Activated CD4-positive, alpha-beta T cell treated with anti-CD3 and anti-CD28 coated beads, Interleukin-2, amount 10 ng/mL, durations not matched to agents 7 days and 5 days (primary cell): ENCODE measurements around the gene TCFL5. TPM values are rescaled to one million over a fixed set of nuclear protein-coding genes. Genes with fewer than 3 reads are reported as not detected.

ENCODE experiments used
- CTCF ChIA-PET: fragments of 350-600 bp; sonication (Branson Sonifier 250); formaldehyde crosslinking; loops from one replicate; lab custom pipeline; 2021; ENCODE audit warnings: antibody characterized with exemption; lab: Charles Lee
- POLR2A ChIA-PET: fragments of 350-600 bp; sonication (Branson Sonifier 250); formaldehyde crosslinking; loops from one replicate; lab custom pipeline; 2021; ENCODE audit warnings: antibody characterized with exemption; lab: Charles Lee
- DNase-seq: peaks from one replicate; pipeline ENCODE4 v3.0.0-alpha.2; 2020
- H3K27ac Mint-ChIP-seq: one replicate; pipeline ENCODE4 v1.8.0; 2021; ENCODE audit warnings: mild to moderate bottlenecking, moderate library complexity, mixed read lengths
- H3K27me3 Mint-ChIP-seq: one replicate; pipeline ENCODE4 v1.8.0; 2021; ENCODE audit warnings: mixed read lengths
- H3K36me3 Mint-ChIP-seq: one replicate; pipeline ENCODE4 v1.8.0; 2021; ENCODE audit warnings: low read depth, mixed read lengths
- H3K4me1 Mint-ChIP-seq: one replicate; pipeline ENCODE4 v1.8.0; 2021; ENCODE audit warnings: mixed read lengths
- H3K4me3 Mint-ChIP-seq: one replicate; pipeline ENCODE4 v1.8.0; 2021; ENCODE audit warnings: mild to moderate bottlenecking, moderate library complexity, mixed read lengths
- H3K9me3 Mint-ChIP-seq: one replicate; pipeline ENCODE4 v1.8.0; 2021; ENCODE audit warnings: mixed read lengths
- total RNA-seq, 2 experiments: library from RNA; stranded (reverse); gene quantifications; one replicate each; pipeline ENCODE4 v1.2.3, GENCODE V29; 2021

TCFL5 gene
- total RNA-seq, 2 experiments from 2014 or later, result 7.9 to 8.4 TPM

DNA sequence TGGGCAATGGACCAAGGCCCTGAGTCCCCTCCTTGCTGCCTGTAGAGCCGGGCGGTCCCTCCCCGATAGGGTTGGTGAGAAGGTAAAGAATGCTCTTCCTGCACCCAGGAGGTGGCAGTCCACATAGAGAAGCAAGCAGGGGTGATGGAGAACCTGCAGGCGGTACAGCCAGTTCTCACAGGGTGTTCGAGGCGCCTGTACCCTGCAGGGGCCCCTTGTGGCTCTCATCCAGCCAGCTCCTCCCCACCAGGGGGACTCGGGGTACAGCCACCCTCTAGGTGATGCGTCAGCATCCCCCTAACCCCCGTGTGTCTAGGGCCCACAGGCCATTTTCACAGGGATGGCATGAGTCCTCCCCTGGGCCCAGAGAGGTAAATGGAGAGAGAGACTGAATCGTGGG, 49.9 kb downstream of the TCFL5 start:
- peaks cover 17% of the 10 kb centered on the region for H3K36me3 Mint-ChIP-seq
- CTCF ChIA-PET, result interaction anchor here (1.4 to 1.6 kb wide), 2 partner anchors 10 to 11 kb away, joined by 3 read pairs; no protein-coding TSS in a partner anchor
- no peak overlapping the region for H3K27ac Mint-ChIP-seq
- H3K4me3 Mint-ChIP-seq, result no peak overlapping the region
- peaks cover 13% of the 10 kb centered on the region for H3K4me1 Mint-ChIP-seq
- H3K9me3 Mint-ChIP-seq, result no peaks in the 10 kb centered on the region
- POLR2A ChIA-PET, result no interaction called here
- DNase-seq, result no peak
- peaks cover 18% of the 10 kb centered on the region for H3K27me3 Mint-ChIP-seq

DNA sequence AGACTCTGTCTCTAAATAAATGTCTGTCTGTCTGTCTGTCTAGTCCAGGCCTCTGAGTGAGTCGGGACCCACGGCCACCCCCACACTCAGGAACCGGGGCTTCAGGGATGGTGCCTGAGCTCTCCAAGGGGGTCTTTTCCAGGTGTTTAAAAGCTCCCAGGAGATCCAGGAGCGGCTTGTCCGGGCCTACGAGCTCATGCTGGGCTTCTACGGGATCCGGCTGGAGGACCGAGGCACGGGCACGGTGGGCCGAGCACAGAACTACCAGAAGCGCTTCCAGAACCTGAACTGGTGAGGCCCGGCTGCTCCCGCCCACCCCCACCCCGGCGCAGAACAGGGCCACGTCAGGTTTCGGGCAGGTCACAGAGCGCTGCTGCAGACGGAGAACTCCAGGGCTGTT, 50.3 kb downstream of the TCFL5 start:
- H3K27me3 Mint-ChIP-seq, result peaks cover 16% of the 10 kb centered on the region
- peaks cover 15% of the 10 kb centered on the region for H3K4me1 Mint-ChIP-seq
- no peaks in the 10 kb centered on the region for H3K9me3 Mint-ChIP-seq
- no peak overlapping the region for H3K27ac Mint-ChIP-seq
- ChIA-PET POLR2A (no interaction called here), CTCF (interaction anchor here (1.4 to 1.6 kb wide), 2 partner anchors 10 to 11 kb away, joined by 3 read pairs; no protein-coding TSS in a partner anchor)
- no peak overlapping the region for H3K4me3 Mint-ChIP-seq
- no peak for DNase-seq
- H3K36me3 Mint-ChIP-seq, result peaks cover 19% of the 10 kb centered on the region

DNA sequence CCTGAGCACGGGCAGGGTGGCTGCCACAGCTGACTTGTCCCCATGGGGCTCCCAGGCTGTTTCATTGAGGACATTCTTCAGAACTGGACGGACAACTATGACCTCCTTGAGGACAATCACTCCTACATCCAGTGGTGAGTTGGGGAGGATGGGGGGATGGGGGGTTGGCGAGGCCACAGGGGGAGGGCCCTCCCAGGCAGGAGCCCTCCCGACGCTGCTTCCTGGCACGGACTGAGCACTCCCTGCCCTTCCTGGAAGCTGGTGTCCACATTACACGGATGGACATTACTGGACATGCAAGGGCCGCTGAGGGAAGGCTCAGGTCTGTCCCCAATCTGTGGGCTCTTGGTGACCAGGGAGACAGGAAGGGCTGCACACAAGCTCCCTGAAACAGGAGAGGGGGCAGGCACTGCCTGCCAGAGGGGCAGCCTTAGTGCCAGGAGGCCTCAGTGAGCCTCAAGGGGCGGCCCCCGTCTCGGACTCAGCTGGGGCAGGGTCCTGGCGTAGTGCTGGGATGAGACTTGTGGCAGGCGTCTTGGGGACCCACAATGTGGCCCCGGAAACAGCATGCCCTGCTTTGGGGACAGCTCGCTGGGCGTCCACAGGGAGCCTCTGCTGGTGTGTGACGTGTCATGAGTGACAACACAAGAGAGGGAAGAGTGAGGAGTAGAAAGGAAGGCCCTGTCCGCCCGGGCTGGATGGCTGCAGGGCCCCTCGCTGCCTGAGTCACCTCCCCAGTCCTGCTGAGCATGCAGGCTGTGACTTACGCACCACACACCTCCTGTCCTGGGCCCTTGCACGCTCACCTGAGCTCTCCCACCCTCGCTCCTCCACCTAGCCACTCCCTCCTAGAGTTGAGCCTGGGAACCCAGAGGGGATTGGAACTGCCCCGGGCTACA, 51.8 kb downstream of the TCFL5 start:
- CTCF ChIA-PET, result interaction anchor here (0.7 to 3.1 kb wide), 4 partner anchors 12 to 310 kb away, joined by 3 to 17 read pairs (median 6); no protein-coding TSS in a partner anchor
- Mint-ChIP-seq H3K9me3 (no peaks in the 10 kb centered on the region), H3K4me3 (no peak overlapping the region), H3K27me3 (peaks cover 3% of the 10 kb centered on the region), H3K36me3 (peaks cover 19% of the 10 kb centered on the region), H3K27ac (no peak overlapping the region), H3K4me1 (peaks cover 20% of the 10 kb centered on the region)
- no peak for DNase-seq
- POLR2A ChIA-PET, result no interaction called here

DNA sequence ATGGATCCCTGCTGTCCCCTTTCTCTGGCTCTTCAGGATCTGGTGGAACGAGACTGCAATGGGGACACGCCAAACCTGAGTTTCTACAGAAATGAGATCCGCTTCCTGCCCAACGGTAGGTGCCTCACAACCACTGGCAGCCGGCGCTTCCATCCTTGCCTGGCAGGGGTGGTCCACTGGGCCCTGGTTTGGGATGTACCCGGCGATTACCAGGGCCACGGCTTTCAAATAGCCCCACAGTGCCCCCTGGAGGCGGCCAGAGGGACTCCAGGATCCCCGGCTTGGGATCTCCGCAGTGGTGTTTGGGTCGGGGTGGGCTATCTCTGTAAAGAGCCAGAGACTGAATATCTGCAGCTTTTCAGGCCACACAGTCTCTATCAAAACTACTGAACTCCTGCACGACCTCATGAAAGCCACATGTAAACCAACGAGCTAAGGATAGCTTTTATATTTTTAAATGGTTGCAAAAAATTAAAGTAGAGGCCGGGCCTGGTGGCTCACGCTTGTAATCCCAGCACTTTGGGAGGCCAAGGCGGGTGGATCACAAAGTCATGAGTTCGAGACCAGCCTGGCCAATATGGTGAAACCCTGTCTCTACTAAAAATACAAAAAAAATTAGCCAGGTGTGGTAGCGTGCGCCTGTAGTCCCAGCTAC, 53.3 kb downstream of the TCFL5 start:
- H3K4me1 Mint-ChIP-seq, result peaks cover 29% of the 10 kb centered on the region
- H3K4me3 Mint-ChIP-seq, result peak overlapping the region; percentile 43
- DNase-seq, result peak; percentile 74
- ChIA-PET POLR2A (interaction anchor here (0.5 kb wide), 1 partner anchor 308 kb away, joined by 5 read pairs; no protein-coding TSS in a partner anchor), CTCF (interaction anchor here (0.5 to 3.2 kb wide), 15 partner anchors 8 to 576 kb away, joined by 3 to 17 read pairs (median 3); partner anchors contain the start of genes COL9A3, MRGBP and SLCO4A1)
- H3K27me3 Mint-ChIP-seq, result no peaks in the 10 kb centered on the region
- H3K27ac Mint-ChIP-seq, result peak overlapping the region; percentile 57
- H3K9me3 Mint-ChIP-seq, result no peaks in the 10 kb centered on the region
- H3K36me3 Mint-ChIP-seq, result peaks cover 20% of the 10 kb centered on the region

DNA sequence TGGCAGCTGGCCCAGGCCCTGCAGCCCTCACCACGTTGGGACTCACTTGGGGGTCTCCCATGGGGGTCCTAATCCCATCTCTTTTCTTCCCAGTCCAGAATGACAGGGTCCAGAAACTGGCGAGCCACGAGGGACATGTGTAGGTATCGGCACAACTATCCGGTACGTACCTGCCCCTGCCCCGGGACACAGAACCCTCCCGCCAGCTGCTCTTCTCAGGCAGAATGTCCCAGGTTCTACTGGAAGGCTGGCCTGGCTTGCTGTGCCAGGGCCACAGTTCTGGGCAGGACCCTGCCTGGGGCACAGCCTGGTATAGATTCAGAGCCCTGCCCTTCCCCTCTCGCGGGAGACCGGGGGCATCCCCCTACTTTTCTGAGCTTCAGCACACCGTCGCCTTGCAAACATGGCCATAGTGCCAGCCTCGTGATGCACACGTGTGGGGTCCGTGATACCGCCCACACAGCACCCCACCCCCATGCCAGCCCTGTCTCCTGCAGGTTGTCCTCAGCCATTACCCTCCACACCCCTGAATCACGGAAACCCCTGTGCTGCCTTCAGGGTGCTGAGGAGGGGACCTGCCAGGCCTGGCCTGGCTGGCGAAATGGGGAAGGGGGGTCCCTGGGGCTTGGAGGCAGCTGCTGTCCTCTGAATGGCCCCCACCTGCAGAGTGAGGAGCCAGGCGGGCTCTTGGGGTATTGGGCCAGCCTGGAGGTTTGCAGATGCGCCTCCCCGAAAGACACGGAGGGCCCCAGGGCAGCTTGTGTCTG, 54.0 kb downstream of the TCFL5 start:
- CTCF ChIA-PET, result interaction anchor here (0.7 to 3.2 kb wide), 12 partner anchors 9 to 397 kb away, joined by 3 to 17 read pairs (median 3); partner anchors contain the start of genes COL9A3, MRGBP and SLCO4A1
- H3K27ac Mint-ChIP-seq, result no peak overlapping the region
- peaks cover 33% of the 10 kb centered on the region for H3K4me1 Mint-ChIP-seq
- POLR2A ChIA-PET, result interaction anchor here (0.5 kb wide), 1 partner anchor 308 kb away, joined by 5 read pairs; no protein-coding TSS in a partner anchor
- H3K27me3 Mint-ChIP-seq, result no peaks in the 10 kb centered on the region
- no peak for DNase-seq
- H3K4me3 Mint-ChIP-seq, result no peak overlapping the region
- peaks cover 19% of the 10 kb centered on the region for H3K36me3 Mint-ChIP-seq
- no peaks in the 10 kb centered on the region for H3K9me3 Mint-ChIP-seq

DNA sequence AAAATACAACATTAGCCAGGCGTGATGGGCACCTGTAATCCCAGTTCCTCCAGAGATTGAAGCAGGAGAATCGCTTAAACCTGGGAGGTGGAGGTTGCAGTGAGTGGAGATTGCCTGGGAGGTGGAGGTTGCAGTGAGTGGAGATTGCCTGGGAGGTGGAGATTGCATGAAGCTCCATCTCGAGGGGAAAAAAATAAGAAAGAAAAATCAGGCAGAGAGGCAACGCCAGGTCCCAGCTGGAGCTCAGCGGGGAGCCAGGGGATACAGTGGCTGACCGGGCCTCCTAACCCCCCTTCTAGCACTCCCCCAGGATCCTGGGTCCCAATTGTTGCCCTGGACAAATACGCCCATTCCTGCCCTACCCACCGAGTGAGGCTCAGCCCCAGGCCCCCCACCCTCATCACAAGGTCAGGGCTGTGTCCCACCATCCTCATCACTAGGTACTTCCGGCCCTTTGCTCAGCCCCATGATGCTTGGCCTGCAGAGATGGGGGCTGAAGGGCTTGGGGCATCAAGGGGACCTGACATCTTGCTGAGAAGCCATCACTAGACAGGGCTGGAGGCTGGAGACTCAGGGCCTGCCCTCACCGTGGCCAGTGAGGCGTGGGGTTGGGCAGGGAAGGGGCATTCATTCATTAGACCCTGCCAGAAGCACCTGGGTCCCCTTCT, 55.1 kb downstream of the TCFL5 start:
- CTCF ChIA-PET, result interaction anchor here (0.7 to 3.2 kb wide), 4 partner anchors 10 to 307 kb away, joined by 4 to 17 read pairs (median 10); partner anchors contain the start of gene MRGBP
- POLR2A ChIA-PET, result no interaction called here

DNA sequence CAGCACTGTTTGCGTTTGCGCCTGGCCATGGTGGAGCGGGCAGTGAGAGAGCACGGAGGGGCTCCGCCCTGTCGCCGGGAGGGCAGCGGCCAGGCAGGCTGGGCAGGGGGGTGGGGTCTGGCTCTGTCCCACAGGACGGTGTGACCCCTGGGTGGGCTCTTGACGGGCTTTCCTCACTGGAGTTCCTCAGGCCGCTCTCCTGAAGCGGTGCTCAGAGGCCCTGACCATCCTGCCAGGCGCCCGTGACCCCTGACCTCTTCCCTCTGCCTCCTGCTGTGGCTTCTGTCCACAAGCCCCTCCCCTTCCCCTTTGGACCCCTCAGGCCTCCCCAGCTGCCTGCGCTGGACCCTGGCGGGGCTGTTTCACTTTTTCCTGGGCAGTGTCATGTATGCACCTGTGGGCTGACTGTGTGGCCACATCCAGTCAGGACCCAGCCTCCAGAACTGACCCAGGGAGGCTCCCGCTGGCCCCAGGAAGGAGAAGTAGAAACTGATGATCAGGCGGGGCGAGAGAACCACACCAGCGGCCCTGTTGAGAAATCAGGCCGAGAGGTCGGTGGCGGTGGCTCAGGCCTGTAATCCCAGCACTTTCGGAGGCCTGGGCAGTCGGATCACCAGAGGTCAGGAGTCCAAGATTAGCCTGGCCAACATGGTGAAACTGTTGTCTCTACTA, 55.8 kb downstream of the TCFL5 start:
- H3K4me1 Mint-ChIP-seq, result peaks cover 33% of the 10 kb centered on the region
- no peak for DNase-seq
- ChIA-PET POLR2A (no interaction called here), CTCF (interaction anchor here (0.7 to 3.2 kb wide), 3 partner anchors 9 to 306 kb away, joined by 4 to 15 read pairs (median 4); partner anchors contain the start of gene MRGBP)
- H3K36me3 Mint-ChIP-seq, result peaks cover 13% of the 10 kb centered on the region
- peak overlapping the region; percentile 84 for H3K27ac Mint-ChIP-seq
- no peaks in the 10 kb centered on the region for H3K27me3 Mint-ChIP-seq
- no peaks in the 10 kb centered on the region for H3K9me3 Mint-ChIP-seq
- peak overlapping the region; percentile 81 for H3K4me3 Mint-ChIP-seq

More for the DNA sequence above, 55.1 kb downstream of the TCFL5 start:
- Mint-ChIP-seq H3K27me3 (no peaks in the 10 kb centered on the region), H3K36me3 (peaks cover 13% of the 10 kb centered on the region), H3K27ac (peak overlapping the region; percentile 57), H3K4me1 (peaks cover 33% of the 10 kb centered on the region), H3K4me3 (peak overlapping the region; percentile 81), H3K9me3 (no peaks in the 10 kb centered on the region)
- DNase-seq, result no peak

DNA sequence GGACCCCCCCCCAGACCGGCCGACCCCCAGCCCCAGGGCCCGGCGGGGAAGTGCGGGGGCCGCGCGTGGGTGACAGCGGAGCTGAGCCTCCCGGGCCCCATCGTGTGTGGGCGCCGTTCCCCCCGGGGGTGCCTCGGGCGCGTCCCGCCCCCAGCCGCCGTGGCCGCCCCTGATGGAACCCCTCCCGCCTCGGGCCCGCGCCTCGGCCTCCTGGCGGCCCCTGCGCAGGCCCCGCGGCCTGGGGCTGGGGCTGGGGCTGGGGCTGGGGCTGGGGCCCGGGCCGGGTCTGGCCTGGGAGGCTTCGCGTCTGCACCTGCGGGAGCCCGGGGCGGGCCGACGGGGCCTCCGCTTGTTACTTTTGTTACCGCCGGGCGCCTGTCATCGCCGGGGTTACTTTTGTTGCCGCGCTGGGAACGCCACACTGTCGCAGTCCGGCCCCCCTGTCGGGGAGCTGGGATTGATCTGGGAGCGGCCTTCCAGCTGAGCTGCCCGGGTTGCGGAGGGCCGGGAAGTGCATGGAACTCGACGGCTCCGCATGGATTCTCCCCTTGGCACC, 56.4 kb downstream of the TCFL5 start:
- POLR2A ChIA-PET, result no interaction called here
- peak overlapping the region; percentile 81 for H3K4me3 Mint-ChIP-seq
- no peaks in the 10 kb centered on the region for H3K9me3 Mint-ChIP-seq
- peak overlapping the region; percentile 84 for H3K27ac Mint-ChIP-seq
- no peak for DNase-seq
- CTCF ChIA-PET, result interaction anchor here (0.9 to 1.6 kb wide), 2 partner anchors 11 to 136 kb away, joined by 3 to 4 read pairs; no protein-coding TSS in a partner anchor
- H3K4me1 Mint-ChIP-seq, result peaks cover 33% of the 10 kb centered on the region
- H3K36me3 Mint-ChIP-seq, result peaks cover 14% of the 10 kb centered on the region
- no peaks in the 10 kb centered on the region for H3K27me3 Mint-ChIP-seq

DNA sequence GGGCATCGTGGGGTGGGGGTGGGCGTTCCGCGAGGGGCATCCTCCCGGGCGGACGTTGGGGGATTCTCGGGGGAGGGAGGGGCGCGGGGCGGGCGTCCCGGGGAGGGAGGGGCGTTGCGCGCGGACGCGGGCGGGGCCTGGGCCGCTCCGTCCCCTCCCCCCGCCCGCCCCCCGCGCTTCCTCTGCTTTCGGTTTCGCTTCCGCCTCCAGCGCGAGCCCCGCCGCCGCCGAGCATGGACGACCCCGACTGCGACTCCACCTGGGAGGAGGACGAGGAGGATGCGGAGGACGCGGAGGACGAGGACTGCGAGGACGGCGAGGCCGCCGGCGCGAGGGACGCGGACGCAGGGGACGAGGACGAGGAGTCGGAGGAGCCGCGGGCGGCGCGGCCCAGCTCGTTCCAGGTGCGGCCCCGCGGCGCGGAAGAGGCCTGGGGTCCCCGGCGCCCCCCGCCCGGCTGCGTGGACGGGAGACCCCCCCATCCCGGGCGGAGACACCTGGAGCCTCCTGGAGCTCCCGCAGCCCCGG, 56.9 kb downstream of the TCFL5 start, which contains the start of gene OGFR:
Gene OGFR (plus strand): TSS at position 209 of the 528 bp plus-strand sequence. CDS start 25 bp downstream, at position 234.
- H3K27me3 Mint-ChIP-seq, result no peaks in the 10 kb centered on the region
- H3K9me3 Mint-ChIP-seq, result no peaks in the 10 kb centered on the region
- H3K27ac Mint-ChIP-seq, result peak within 1 kb of the TSS; percentile 95
- ChIA-PET CTCF (interaction anchor here (0.9 to 1.6 kb wide), 4 partner anchors 10 to 135 kb away, joined by 3 to 4 read pairs (median 4); no protein-coding TSS in a partner anchor), POLR2A (no interaction called here)
- H3K4me3 Mint-ChIP-seq, result peak within 1 kb of the TSS; percentile 89
- peaks cover 33% of the 10 kb centered on the region for H3K4me1 Mint-ChIP-seq
- H3K36me3 Mint-ChIP-seq, result peaks cover 16% of the 10 kb centered on the region
- peak; percentile 80 for DNase-seq

DNA sequence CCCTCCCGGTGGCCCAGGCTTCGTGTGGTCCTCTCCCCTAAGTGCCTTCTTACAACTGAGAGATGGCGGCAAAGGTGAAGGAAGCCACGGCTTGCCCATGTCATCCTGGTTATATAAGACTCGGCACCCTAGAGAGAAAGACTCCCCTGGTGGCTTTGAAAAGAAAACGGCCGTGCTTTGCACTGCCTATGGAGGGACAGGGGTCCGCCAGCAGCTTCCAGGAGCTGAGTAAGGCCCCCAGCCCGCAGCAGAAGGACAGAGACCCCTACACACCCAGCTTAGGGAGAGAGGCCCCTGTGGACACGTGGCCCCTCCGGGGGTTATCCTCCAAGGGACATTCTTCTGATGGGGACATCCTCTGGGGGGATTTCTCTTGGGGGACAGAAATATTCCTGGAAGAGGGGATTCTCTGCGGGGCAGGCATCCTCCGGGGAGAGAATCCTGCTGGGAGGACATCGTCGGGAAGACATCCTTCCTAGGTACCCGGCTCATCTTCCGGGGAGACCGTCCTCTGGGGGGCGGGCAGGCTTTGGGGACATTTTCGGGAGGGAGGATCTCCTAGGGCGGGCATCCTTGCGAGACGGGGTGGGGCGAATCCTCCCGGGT, 57.5 kb downstream of the TCFL5 start:
- ChIA-PET POLR2A (no interaction called here), CTCF (interaction anchor here (0.9 to 1.5 kb wide), 4 partner anchors 10 to 305 kb away, joined by 3 to 5 read pairs (median 4); no protein-coding TSS in a partner anchor)
- H3K9me3 Mint-ChIP-seq, result no peaks in the 10 kb centered on the region
- H3K27ac Mint-ChIP-seq, result peak overlapping the region; percentile 95
- peak; percentile 22 for DNase-seq
- peaks cover 37% of the 10 kb centered on the region for H3K4me1 Mint-ChIP-seq
- H3K4me3 Mint-ChIP-seq, result peak overlapping the region; percentile 85
- no peaks in the 10 kb centered on the region for H3K27me3 Mint-ChIP-seq
- H3K36me3 Mint-ChIP-seq, result peaks cover 21% of the 10 kb centered on the region
